ENCODE data around the gene DLX3. TPM values are rescaled to one million over a fixed set of nuclear protein-coding genes. Genes with fewer than 3 reads are reported as not detected.

The DLX3 gene
- total RNA-seq, 1 donor from 2014 or later = 0.04 TPM

GRCh38 chr17:49990331-49990730, 4.7 kb downstream of the DLX3 start:
- Mint-ChIP-seq H3K27me3 (ENCODE audit: insufficient read depth, low read depth) (peaks cover 67% of the 10 kb centered on the region), H3K4me1 (peaks cover 16% of the 10 kb centered on the region), H3K27ac (no peak overlapping the region), H3K9me3 (no peaks in the 10 kb centered on the region), H3K4me3 (no peak overlapping the region), H3K36me3 (no peaks in the 10 kb centered on the region)
- peaks cover 96% of the 10 kb centered on the region for H3K27me3 ChIP-seq
- no peak for TF ChIP-seq CTCF (IDR thresholded peaks at IDR 0.05)
- H4K20me1 ChIP-seq (ENCODE audit: low read depth) = no peaks in the 10 kb centered on the region
- no peaks in the 10 kb centered on the region for H3K79me2 ChIP-seq (ENCODE audit: low read depth)
- no peak overlapping the region for H3K4me3 ChIP-seq
- peaks cover 34% of the 10 kb centered on the region for H3F3A ChIP-seq (ENCODE audit: low read depth)
- H3K4me2 ChIP-seq = no peak overlapping the region
- H3K9ac ChIP-seq = no peak overlapping the region
- DNase-seq (ENCODE audit: low spot score) = no peak
- H3K27ac ChIP-seq = no peak overlapping the region
- H3K4me1 ChIP-seq = peaks cover 22% of the 10 kb centered on the region
- no peak overlapping the region for H2AFZ ChIP-seq (replicated peaks)
- no peaks in the 10 kb centered on the region for H3K36me3 ChIP-seq
- H3K9me3 ChIP-seq (ENCODE audit: low read depth) = no peaks in the 10 kb centered on the region

- H3K9ac ChIP-seq = no peak overlapping the region
- Mint-ChIP-seq H3K27ac (no peak overlapping the region), H3K4me1 (peaks cover 10% of the 10 kb centered on the region), H3K9me3 (no peaks in the 10 kb centered on the region), H3K36me3 (no peaks in the 10 kb centered on the region), H3K27me3 (ENCODE audit: insufficient read depth, low read depth) (peaks cover 64% of the 10 kb centered on the region), H3K4me3 (no peak overlapping the region)
- peaks cover 88% of the 10 kb centered on the region for H3K27me3 ChIP-seq
- H3K9me3 ChIP-seq (ENCODE audit: low read depth) = no peaks in the 10 kb centered on the region
- peak; percentile 2 for DNase-seq (ENCODE audit: low spot score)
- no peaks in the 10 kb centered on the region for H3K79me2 ChIP-seq (ENCODE audit: low read depth)
- H3K4me1 ChIP-seq = peaks cover 22% of the 10 kb centered on the region
- H3K4me2 ChIP-seq = peak overlapping the region; percentile 42
- no peaks in the 10 kb centered on the region for H3K36me3 ChIP-seq
- peaks cover 27% of the 10 kb centered on the region for H3F3A ChIP-seq (ENCODE audit: low read depth)
- no peaks in the 10 kb centered on the region for H4K20me1 ChIP-seq (ENCODE audit: low read depth)
- no peak overlapping the region for H2AFZ ChIP-seq (replicated peaks)
- TF ChIP-seq CTCF (IDR thresholded peaks at IDR 0.05) = no peak
- TF ChIP-seq EZH2phosphoT487 (IDR thresholded peaks at IDR 0.05) = no peak
- no peak for TF ChIP-seq EZH2 (IDR thresholded peaks at IDR 0.05)
- H3K4me3 ChIP-seq = no peak overlapping the region
- H3K27ac ChIP-seq = no peak overlapping the region
Observed at GRCh38 chr17:49989518-49989880, 5.5 kb downstream of the DLX3 start.

- no peaks in the 10 kb centered on the region for H3K36me3 Mint-ChIP-seq
- no peak overlapping the region for H3K27ac ChIP-seq
- no peak overlapping the region for H3K4me3 Mint-ChIP-seq
- H4K20me1 ChIP-seq (ENCODE audit: low read depth) = no peaks in the 10 kb centered on the region
- peaks cover 62% of the 10 kb centered on the region for H3K27me3 Mint-ChIP-seq (ENCODE audit: insufficient read depth, low read depth)
- no peaks in the 10 kb centered on the region for H3K9me3 ChIP-seq (ENCODE audit: low read depth)
- H3K4me3 ChIP-seq = peak overlapping the region; percentile 17
- no peak overlapping the region for H3K27ac Mint-ChIP-seq
- no peaks in the 10 kb centered on the region for H3K9me3 Mint-ChIP-seq
- peaks cover 18% of the 10 kb centered on the region for H3F3A ChIP-seq (ENCODE audit: low read depth)
- H3K36me3 ChIP-seq = no peaks in the 10 kb centered on the region
- peak overlapping the region; percentile 75 for H3K4me2 ChIP-seq
- peaks cover 2% of the 10 kb centered on the region for H3K4me1 Mint-ChIP-seq
- no peak overlapping the region for H3K9ac ChIP-seq
- no peak overlapping the region for H2AFZ ChIP-seq (replicated peaks)
- no peaks in the 10 kb centered on the region for H3K79me2 ChIP-seq (ENCODE audit: low read depth)
- no peak for TF ChIP-seq EZH2 (IDR thresholded peaks at IDR 0.05)
- TF ChIP-seq CTCF (IDR thresholded peaks at IDR 0.05) = no peak
- no peak for TF ChIP-seq EZH2phosphoT487 (IDR thresholded peaks at IDR 0.05)
- peaks cover 17% of the 10 kb centered on the region for H3K4me1 ChIP-seq
- H3K27me3 ChIP-seq = peaks cover 74% of the 10 kb centered on the region
- peak; percentile 69 for DNase-seq (ENCODE audit: low spot score)
Observed at GRCh38 chr17:49987681-49988441, 7.2 kb downstream of the DLX3 start.

Measured in neural progenitor cell (in vitro differentiated cells).